ENCODE data around the gene PSMB7.

Gene PSMB7

GRCh38 chr9:124377551-124378406 is 37.5 kb downstream of the PSMB7 start:
- DNase-seq, result no peak

GRCh38 chr9:124376329-124376728 is 38.9 kb downstream of the PSMB7 start:
- DNase-seq, result no peak

GRCh38 chr9:124375726-124376125 is 39.5 kb downstream of the PSMB7 start:
- DNase-seq, result no peak

GRCh38 chr9:124373851-124374250 is 41.4 kb downstream of the PSMB7 start:
- DNase-seq, result no peak

- no peak for DNase-seq
Observed at GRCh38 chr9:124373386-124373785, 41.9 kb downstream of the PSMB7 start.

GRCh38 chr9:124372038-124372437 is 43.2 kb downstream of the PSMB7 start:
- no peak for DNase-seq

GRCh38 chr9:124370896-124371582 is 44.2 kb downstream of the PSMB7 start:
- no peak for DNase-seq

- no peak for DNase-seq
Observed at GRCh38 chr9:124369231-124369797, 45.9 kb downstream of the PSMB7 start.

- DNase-seq, result no peak
Observed at GRCh38 chr9:124368692-124369091, 46.5 kb downstream of the PSMB7 start.

GRCh38 chr9:124366476-124367220 is 48.6 kb downstream of the PSMB7 start:
- DNase-seq, result no peak

GRCh38 chr9:124365036-124365435 is 50.2 kb downstream of the PSMB7 start:
- DNase-seq, result no peak

GRCh38 chr9:124364141-124364540 is 51.1 kb downstream of the PSMB7 start:
- no peak for DNase-seq

GRCh38 chr9:124363326-124364096 is 51.7 kb downstream of the PSMB7 start:
- no peak for DNase-seq

- no peak for DNase-seq
Observed at GRCh38 chr9:124361128-124361527, 54.1 kb downstream of the PSMB7 start.

- no peak for DNase-seq
Observed at GRCh38 chr9:124359855-124360678, 55.2 kb downstream of the PSMB7 start.

- no peak for DNase-seq
Observed at GRCh38 chr9:124359426-124359825, 55.8 kb downstream of the PSMB7 start.

- DNase-seq, result no peak
Observed at GRCh38 chr9:124358631-124359030, 56.6 kb downstream of the PSMB7 start.

GRCh38 chr9:124357721-124358361 is 57.4 kb downstream of the PSMB7 start:
- DNase-seq, result no peak

- DNase-seq, result no peak
Observed at GRCh38 chr9:124356745-124357390, 58.4 kb downstream of the PSMB7 start.

Data from stimulated activated CD4-positive, alpha-beta T cell treated with anti-CD3 and anti-CD28 coated beads, Interleukin-2, amount 100 ng/mL, for 48 hours (primary cell).